Suppressor macrophage treated with lipopolysaccharide for 4 hours (primary cell): ENCODE results near the gene KIF9.
"Not testable (repeated sequence)": the region's sequence is repeated elsewhere in the genome, so short reads cannot be mapped to it uniquely, and the experiment has no call there.

Experiments
- DNase-seq: peaks from one replicate; pipeline ENCODE4 v3.0.0-alpha.2; 2020

Gene KIF9, protein sequence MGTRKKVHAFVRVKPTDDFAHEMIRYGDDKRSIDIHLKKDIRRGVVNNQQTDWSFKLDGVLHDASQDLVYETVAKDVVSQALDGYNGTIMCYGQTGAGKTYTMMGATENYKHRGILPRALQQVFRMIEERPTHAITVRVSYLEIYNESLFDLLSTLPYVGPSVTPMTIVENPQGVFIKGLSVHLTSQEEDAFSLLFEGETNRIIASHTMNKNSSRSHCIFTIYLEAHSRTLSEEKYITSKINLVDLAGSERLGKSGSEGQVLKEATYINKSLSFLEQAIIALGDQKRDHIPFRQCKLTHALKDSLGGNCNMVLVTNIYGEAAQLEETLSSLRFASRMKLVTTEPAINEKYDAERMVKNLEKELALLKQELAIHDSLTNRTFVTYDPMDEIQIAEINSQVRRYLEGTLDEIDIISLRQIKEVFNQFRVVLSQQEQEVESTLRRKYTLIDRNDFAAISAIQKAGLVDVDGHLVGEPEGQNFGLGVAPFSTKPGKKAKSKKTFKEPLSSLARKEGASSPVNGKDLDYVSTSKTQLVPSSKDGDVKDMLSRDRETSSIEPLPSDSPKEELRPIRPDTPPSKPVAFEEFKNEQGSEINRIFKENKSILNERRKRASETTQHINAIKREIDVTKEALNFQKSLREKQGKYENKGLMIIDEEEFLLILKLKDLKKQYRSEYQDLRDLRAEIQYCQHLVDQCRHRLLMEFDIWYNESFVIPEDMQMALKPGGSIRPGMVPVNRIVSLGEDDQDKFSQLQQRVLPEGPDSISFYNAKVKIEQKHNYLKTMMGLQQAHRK

DNA sequence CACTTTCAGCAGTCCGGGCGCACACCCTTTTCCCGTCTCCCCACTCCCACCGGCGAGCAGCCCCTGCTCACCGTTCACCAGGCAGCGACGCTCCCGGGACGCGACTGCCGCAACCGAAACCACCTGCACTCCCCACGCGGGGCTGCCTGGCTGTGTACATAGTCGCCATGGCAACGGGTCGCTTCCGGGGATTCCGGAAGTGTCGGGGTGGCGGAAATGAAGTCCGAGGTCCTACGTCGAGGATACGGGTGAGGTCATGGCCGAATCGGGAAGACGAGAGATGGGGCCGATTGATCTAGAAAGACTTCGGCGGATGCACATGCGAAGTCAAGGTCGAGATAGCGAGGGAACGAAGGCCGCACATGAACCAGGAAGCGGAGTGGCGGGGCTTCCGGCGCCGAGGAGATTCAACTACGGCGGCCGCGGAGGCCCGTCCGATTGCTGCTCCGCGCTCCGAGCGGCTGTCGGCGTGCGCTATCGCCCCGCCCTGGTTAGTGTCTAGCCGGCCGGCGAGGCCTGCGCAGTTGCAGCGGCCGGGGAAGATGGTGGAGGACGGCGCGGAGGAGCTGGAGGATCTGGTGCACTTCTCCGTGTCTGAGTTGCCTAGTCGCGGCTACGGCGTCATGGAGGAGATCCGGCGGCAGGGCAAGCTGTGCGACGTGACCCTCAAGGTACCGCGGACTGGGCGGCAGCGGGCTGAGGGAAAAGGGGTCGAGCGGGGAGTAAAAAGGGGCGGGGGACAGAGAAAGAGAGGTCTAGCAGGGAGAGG, at the start of gene KIF9, which contains the start of gene KLHL18:
KIF9 (minus strand) TSS at position 376 of the 769 bp plus-strand sequence. CDS start 5,425 bp downstream, outside the sequence.
KLHL18 (plus strand) TSS at position 521 of the 769 bp plus-strand sequence; CDS start at position 543, 22 bp downstream.
- peak; percentile 97 for DNase-seq

DNA sequence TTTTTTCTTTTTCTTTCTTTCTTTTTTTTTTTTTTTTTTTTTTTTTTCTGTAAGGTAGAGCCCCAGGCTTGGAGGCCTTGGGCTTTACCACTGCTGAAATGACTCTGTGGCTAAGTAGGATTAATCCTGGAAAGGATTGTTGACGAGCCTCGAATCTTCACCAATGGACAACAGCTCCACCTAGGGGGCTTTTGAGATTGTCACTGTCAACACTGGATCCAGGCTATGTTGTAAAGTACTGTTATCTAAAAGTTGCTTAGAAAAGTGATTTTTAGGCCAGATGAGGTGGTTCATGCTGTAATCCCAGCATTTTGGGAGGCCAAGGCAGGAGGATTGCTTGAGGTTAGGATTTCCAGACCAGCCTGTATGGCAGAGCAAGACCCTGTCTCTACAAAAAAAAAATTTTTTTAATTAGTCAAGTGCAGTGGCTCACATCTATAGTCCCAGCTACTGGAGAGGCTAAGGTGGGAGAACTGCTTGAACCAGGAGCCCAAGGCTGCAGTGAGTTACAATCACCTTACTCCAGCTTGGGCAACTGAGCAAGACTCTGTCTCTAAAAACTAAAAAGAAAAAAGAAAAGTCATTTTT, 41.8 kb upstream of the KIF9 start:
- DNase-seq = peak; percentile 76

DNA sequence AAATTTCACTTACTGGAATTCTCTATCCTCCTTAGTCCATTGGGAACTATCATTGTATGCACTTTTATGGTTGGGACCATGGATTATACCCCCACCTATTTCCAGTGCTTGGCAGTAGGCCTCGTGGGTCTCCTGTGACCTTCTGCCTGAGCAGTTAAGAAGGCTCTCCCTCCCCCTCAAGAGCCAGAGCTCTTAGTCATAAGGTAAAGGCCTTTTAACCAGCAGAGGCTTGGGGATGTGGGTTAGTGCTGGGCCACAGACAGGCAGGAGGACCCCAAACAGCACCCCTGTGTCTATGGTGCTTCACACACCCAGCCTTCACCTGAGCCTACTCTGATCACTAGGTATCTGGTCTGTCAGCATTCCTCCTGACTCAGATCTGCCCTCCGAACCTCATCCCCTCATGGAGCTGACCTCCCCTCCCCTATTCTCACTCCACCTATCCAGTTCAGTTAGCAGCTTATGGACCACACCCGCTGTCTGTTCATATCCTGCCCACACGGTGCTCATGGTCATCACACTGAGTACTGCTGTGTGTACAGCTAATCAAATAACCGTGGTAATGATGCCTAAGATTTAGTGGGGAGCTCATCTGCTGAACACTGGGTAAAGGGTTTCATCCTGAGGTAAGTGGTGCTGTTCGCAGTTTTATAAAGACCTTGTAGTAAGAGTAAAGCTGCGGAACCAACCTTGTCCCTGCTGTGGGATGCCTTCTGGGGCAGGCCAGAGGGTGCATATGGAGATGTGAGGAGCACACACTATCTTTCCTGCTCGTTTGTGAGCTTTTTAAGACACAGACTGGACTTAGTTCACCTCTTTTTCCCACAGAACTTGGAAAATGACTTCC, 41.1 kb upstream of the KIF9 start:
- DNase-seq = no peak

DNA sequence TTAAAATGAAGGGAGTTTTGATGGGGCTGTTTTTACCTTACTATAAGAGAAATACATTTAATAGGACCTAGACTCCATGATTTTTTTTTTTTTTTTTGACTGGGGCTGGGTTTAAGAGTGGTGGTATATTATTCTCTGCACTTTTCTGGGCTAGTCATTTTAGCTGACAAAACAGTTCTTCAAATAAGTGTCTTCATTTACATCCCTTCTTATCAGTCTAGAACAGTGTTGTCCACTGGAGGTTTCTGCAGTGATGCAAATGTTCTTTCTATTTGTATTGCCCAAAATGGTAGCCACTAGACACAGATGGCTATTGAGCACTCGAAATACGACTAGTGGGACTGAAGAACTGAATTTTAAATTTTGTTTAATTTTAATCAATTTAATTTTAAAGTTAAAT, 37.4 kb upstream of the KIF9 start:
- DNase-seq = no peak

DNA sequence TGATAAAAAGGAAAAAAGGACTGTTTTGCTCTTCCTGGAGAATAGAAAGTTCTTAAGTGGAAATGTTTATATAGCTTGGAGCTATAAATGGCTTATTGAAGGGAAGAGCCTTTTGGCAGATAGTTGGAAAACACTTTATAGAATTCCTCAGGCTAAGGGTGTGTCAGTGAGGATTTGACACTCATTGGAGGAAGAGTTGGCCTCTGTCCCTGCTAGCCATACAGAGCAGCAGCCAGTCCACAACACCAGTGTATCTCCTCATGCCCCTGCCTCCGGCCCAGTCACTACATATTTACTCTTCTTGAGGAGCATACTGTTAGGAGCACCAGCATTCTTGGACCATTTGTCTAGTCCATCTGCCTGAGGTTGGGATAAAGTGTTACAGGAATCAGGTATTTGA, 36.3 kb upstream of the KIF9 start:
- no peak for DNase-seq

DNA sequence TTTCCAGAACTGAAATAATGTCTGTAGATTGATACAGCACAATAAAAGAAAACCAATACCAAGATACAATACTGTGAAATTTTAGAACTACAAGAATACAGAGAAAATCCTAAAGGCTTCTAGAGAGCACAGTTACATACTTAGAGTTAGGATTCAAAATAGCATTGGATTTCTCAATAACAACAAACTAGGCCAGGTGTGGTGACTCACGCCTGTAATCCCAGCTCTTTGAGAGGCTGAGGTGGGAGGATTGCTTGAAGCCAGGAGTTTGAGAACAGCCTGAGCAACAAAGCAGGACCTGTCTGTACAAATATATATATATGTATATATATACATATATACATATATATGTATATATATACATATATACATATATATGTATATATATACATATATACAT, 33.6 kb upstream of the KIF9 start:
- DNase-seq = not testable (repeated sequence)

DNA sequence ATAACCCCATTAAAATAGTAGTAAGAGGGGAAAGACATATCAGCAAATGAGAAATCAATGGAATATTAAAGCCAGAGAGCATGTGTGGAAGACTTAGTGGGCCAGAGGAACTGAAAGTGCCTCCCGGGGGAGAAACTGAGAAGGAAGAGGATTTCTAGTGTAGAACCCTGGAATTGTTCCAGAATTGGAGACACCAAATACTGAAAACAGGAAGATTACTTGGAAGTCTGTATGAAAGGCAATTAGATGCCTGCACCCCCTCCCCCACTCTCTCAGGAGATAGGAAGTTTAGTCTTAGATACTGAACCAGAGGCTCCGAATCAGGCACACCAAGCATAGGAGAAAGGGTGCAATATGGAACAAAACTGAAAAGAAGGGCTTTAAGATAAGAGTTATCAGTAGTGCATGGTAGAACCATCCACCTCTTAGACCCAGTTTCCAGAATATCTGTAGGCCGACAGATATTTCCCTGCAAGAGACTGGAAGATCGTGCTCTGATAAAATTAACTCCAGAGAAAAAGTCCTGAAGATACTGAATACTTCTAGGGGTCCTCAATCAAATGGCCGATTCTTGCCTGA, 32.6 kb upstream of the KIF9 start:
- DNase-seq = peak; percentile 81

DNA sequence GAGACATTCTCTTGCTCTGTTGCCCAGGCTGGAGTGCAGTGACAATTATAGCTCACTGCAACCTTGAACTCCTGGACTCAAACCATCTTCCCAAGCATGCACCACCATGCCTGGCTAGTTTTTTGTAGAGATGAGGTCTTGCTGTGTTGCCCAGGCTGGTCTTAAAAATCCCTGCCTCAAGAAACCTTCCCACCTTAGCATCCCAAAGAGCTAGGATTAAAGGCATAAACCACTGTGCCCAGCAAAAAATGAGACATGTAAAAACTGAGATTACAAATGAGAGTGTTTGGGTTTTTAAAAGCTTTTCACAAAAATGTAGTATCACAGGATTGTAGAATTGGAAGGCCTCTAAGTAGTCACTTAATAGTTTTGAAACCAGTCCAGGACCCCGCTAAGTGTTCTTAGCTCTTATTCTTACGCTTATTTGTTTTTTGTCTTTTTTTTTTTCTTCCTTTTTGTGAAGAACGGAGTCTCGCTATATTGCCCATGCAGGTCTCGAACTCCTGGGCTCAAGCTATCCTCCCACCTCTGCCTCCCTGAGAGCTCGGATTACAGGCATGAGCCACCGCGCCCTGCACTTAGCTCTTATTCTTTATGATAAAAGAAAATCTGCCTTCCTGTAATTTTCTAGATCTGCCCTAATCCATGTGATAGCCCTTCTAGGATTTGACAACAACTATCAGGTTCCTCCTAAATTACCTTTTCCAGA, 31.6 kb upstream of the KIF9 start:
- no peak for DNase-seq

DNA sequence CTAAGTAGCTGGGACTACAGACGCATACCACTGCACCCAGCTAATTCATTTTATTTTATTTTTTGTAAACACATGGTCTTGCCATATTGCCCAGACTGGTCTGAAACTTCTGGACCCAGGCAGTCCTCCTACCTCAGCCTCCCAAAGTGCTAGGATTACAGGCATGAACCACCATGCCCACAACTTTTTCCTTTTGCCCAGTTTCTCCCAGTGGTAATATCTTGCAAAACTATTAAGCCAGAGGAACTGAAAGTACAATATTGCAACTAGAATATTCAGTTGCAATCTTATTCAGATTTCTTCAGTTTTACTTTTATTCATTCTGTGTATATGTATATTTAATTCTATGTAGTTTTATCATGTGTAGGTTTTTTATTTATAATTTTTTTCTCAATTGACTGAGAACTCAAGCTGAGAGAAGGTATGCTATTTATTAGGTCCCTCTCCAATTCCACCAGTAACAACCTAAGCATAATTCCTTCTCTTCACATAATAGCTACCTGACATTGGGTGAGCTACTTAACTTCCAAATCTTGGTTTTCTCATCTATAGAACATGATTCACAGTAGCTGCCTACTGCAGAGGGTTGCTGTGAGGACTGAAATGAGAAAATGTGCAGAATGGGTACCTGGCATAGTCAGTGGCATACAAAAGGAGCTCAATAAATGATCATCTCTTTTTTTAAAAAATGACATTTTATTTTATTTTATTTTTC, 30.9 kb upstream of the KIF9 start:
- DNase-seq = peak; percentile 73

DNA sequence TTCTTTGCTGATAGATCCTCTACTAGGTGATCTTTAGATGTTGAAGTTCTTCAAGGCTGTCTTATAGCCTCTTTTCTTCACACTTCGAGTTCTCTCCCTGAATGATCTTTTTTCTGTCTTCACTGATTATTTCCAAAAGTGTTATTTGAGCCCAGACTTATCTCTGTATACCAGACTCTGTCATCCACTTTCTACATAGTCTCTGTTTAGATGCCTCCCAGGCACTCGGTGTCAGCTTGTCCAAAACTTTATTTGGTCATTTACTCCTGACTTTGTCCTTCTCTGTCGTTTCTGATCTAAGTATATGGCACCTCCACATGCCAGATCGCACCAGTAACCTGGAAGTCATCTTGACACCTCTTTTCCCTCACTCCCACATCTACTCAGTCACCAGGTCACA, 27.8 kb upstream of the KIF9 start:
- no peak for DNase-seq

DNA sequence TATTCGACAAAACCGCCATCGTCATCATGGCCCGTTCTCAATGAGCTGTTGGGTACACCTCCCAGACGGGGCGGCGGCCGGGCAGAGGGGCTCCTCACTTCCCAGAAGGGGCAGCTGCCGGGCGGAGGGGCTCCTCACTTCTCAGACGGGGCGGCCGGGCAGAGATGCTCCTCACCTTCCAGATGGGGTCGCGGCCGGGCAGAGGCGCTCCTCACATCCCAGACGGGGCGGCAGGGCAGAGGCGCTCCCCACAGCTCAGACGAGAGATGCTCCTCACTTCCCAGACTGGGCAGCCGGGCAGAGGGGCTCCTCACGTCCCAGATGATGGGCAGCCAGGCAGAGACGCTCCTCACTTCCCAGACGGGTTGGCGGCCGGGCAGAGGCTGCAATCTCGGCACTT, 26.6 kb upstream of the KIF9 start:
- DNase-seq = not testable (repeated sequence)

DNA sequence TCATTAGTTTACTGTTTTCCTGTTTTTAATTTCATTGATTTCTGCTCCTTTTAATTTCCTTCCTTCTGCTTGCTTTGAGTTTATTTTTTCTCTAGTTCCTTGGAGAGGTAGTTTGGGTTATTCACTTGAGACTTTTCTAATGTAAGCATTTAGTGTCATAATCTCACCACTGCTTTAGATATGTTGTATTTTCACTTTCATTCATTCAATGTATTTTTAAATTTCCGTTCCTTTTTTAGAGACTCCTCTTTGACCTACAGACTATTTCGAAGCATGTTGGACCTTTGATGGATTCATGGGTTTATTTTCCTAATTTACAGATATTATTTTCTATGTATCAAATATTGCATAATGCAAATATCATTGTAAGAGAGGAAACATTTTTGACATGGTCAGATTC, 23.4 kb upstream of the KIF9 start:
- DNase-seq = peak; percentile 20

DNA sequence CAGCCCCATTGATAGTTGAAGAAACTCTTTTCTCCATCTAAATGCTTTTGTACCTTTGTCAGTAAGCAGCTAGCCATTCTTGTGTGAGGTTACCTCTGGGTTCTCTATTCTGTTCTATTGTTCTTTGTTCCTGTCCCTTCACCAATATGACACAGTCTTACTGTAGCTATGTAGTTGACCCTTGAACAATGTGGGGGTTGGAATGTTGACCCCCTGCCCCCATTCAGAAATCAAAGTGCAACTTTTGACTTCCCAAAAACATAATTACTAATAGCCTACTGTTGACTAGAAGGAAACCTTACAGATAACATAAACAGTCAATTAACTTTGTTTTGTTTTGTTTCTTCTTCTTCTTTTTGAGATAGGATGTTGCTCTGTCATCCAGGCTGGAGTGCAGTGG, 18.9 kb upstream of the KIF9 start:
- DNase-seq = no peak

DNA sequence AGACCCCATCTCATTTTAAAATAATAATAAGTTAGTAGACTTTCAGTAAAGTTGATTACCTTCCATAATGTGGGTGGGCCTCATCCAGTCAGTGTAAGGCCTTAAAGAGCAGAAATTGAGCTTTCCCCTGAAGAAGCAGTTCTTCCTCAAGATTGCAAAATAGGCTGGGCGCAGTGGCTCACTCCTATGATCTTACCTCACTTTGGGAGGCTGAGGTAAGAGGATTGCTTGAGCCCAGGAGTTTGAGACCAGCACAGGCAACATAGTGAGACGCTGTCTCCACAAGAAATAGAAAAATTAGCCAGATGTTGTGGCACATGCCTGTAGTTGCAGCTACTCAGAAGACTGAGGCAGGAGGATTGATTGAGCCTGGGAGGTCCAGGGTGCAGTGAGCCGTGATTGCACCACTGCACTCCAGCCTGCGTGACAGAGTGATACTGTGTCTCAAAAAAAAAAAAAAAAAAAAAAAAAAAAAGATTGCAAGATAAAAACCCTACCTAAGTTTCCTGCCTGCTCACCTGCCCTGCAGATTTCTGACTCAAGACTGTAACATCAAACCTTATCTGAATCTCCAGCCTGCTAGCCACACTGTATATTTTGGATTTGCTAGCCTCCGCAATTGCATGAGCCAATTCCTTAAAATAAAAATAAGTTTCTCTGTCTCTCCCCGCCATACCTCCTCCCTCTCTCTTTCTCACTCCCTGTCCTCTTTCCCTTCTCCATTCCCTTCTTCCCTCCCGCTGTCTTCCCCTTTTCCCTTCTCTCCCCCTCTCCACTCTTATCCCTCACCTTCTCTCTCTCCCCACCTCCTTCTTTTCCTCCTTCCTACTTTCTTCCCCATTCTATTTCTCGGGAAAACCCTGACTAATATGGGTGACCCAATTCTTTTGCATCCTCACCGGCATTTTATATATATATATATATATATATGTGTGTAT, 17.1 kb upstream of the KIF9 start:
- DNase-seq = peak; percentile 32

DNA sequence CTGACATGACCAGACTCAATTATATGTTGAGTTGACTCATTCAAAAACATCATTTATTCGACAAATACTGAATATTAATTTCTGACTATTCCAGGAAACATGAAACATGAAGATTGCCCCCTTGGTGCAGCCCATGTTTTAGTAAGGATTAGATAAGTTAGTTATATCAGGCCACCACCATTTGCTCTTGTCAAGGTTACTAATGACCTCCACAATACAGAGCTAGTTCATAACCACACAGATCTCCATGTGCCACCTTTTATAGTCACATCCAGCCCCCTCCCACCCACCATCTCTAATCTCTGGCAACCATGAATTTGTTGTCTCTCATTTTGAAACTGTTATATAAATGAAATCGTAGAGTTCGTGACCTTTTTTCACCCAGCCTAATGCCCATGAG, 15.8 kb upstream of the KIF9 start:
- DNase-seq = no peak

DNA sequence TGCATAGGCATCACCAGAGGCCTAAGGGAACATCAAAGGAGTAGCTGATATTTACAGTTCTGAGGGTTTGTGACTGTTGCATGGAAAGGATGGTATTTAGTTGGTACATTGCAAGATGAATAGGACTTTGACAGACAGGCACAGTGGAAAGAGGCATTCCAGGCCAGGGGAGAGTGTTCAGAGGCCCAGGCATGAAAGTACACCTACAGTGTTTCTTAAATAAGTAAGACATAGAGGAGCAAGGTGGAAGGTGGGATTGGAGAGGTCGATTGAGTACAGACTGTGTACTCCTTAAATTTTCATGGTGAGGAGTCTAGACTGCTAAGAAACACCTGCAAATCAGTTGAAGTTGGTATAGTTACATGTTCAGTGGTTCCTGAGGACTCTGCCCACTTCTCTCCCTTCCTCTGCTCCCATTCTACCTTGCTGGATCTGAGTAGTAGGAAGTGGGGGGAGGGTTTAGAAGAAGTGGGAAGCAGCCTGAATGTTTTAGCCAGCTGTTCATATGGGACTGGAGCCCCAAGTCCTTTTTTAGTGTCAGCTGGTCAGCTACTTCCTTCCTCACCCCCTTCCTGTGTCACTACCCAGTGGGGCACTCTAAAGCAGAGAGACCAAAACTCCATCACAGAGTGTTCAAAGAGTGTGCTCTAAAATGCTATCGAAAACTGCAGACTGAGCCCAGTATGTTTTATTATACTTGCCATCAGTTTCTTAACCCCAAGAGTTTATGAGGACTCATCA, 14.1 kb upstream of the KIF9 start:
- DNase-seq = no peak

DNA sequence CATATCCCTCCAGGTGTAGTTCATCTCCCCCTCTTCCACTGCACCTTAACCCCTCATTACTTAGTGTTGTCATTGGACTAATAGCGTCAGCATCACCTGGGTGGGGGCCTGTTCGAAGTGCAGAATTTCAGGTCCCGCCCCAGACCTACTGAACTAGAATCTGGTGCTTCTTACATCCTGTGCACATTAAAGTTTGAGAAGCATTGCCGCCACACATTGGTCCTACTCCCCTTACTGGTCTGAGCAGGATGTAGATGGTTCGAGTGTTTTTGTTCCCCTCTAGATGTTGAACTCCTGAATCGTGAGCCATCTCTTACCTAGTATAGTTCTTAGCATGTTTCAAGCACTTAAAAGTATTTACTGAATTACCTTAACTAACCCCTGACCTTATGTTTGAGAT, 13.4 kb upstream of the KIF9 start:
- no peak for DNase-seq

DNA sequence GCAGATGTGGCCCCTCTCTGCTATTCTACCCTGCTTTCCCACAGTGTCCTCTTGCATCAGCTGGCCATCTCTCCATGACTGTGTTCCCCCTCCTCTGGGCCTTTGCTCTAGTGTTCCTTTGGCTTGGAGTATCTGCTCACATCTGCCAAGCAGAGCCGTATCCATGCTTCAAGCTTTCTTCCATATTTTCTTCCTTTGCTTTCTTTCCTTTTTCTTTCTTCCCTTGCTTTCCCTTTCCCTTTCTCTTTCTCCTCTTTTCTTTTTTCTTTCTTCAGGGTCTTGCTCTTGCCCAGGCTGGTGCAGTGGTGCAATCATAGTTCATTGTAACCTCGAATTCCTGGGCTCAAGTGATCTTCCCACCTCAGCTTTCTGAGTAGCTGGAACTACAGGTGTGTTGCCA, 12.7 kb upstream of the KIF9 start:
- DNase-seq = no peak
